Activated CD4-positive, alpha-beta T cell treated with anti-CD3 and anti-CD28 coated beads, Interleukin-2, Interleukin-4, amounts not matched to agents 100 ng/mL and 50 ng/mL, durations not matched to agents 16 hours and 8 hours (primary cell): Measurements from ENCODE around the gene GPC5.
"Not testable (repeated sequence)": the region's sequence is repeated elsewhere in the genome, so short reads cannot be mapped to it uniquely, and the experiment has no call there.

Experiments used
- DNase-seq: peaks from one replicate; pipeline ENCODE4 v3.0.0-alpha.2; 2020; ENCODE audit warnings: low spot score

Gene GPC5

DNA sequence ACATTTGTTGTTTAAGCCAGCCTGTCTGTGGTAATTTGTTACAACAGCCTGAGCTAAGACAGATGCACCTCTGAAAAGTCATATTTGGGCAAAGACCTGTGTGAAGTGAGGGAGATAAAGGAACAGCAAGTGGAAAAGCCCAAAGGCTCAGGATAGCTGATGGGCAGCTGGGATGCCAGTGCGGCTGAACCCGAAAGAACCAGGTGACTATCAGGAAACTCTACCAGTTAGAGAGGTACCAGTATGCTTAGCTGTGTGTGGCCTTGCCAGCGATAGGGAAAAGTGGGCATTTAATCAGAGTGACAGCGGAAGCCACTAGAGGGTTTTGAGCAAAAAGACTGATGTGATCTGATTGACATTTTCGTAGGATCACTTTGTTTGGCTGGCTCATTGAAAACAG, 1063.4 kb downstream of the GPC5 start:
- no peak for DNase-seq

DNA sequence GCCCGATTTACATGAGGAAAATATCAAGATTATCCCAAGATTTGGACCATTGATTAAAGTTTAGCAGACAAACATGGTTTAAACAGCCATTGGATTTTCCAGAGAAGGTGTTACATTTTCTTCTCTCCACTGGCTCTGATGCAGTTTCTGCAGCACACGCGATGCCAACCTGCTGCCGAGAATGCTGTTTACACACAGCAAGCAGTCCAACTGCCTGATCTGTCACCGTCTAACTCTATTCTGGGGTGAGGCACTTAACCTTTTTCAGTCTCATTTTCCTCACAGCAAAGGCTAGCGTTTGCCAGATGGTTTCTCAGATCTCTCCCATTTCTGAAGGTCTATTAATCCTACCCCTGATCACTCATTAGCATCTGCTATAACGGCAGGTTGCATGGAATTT, 1064.7 kb downstream of the GPC5 start:
- DNase-seq, result no peak

DNA sequence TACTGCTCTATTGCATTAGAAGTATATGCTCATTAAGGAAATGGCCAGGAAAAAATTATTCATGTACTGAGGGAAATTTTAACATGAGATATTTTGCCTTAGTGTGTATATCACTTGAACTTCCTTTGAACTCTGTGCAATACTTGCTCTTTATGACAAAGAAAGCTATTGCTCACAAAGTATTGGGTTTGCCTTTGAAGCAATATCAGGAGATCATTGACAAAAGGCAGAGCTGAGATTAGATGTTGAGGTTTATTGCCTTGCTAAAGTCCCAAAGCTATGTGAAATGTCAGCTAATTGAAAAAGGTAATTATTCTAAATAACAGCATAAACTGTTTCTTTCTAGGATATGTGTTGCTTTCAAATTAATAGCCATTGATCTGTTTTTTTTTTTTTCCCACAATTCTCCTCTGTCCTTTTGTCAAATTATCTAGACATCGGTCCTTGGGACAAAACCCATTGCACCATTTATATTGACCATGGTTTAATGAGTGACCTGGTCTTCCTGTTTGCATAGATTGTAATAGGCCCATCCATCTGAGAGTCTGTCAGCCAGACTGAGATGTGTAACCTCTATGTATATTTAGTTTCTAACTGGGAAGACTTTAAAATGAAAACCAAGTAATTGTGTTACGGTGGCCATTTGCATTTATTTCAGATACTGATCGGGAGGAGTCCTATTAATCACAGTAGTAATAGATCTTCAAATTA, 1075.5 kb downstream of the GPC5 start:
- no peak for DNase-seq

DNA sequence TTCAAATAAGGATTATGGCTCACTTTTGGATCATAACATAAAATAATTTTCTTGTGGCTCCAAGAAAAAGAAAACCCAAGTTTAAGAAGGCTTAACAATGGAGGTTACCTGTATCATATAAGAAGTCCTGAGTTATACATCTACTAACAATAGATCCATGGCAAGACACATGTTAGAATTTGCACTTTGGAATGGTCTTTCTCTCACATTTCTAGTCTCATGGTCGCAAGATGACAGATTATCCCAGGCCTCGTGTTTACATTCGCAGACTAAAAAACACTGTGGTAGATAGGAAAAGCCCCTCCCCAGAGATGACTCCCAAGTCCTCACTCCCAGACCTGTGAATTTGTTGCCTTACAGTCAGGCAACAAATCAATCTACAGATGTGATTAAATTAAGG, 1082.0 kb downstream of the GPC5 start:
- DNase-seq, result no peak

DNA sequence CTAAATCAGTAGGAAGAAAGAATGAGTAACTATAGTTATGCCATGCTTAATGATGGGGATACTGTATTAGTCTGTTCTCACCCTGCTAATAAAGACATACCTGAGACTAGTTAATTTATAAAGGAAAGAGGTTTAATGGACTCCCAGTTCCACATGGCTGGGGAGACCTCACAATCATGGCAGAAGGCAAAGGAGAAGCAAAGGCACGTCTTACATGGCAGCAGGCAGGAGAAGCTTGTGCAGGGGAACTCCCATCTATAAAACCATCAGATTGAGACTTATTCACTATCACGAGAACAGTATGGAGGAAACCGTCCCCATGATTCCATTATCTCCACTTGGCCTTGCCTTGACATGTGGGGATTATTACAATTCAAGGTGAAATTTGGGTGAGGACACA, 1084.4 kb downstream of the GPC5 start:
- not testable (repeated sequence) for DNase-seq

DNA sequence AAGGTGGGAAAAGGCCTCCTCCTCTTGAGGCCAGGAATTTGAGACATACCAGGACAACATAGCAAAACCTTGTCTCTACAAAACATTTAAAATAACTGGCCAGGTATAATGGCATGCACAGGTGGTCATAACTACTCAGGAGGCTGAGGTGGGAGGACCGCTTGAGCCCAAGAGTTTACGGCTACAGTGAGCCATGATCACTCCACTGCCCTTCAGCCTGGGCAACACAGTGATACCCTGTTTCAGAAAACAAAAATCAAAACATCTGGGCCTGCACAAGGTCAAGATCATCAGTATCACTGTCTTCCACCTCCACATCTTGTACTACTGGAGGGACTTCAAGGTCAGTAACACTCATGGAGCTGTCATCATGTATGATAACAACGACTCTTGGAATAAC, 1085.5 kb downstream of the GPC5 start:
- no peak for DNase-seq

DNA sequence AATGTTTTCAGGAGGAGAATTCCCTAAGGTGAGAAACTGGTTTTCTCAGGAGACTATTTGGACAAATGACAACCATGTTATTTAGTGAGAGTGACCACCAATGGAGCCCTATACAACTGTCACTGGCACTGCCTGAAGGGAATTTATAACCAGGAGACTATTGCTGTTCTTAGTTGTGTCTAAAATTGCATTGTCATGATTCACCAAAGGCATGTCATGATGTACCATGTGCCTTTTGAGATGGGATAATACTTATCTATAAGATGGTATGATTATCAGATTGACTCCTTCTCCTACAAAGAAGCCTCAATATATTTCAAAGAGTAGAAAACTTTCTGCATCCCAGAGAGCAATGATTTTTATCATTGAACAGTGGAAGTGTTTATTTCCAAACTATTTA, 1088.8 kb downstream of the GPC5 start:
- DNase-seq, result no peak

DNA sequence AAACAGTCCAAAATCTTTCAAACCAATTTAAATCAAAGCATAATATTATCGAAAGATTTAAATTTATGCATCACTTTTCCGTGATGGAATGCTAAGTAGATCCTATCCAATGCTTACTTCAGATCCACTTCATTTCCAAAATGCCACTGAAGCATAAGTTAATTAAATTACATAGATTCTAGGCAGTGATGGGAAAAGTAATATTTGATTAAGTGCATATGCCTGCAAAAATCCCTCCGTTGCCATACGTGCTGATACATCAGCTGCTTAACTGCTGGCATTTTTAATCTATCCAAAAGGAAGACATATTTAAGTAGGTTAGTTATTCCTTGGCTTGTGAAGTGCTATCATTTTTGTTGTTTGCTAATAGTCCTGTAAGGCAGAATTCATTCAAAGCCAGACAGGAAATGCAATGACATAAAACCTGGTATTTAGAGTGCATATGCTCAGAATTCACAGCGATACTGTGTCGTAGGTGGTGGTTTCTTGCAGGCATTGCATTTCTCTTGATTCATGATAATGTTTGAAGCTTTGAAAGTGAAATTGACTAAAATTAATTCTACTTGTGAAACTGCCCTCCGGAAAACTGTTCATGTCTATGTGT, 1089.9 kb downstream of the GPC5 start:
- no peak for DNase-seq

DNA sequence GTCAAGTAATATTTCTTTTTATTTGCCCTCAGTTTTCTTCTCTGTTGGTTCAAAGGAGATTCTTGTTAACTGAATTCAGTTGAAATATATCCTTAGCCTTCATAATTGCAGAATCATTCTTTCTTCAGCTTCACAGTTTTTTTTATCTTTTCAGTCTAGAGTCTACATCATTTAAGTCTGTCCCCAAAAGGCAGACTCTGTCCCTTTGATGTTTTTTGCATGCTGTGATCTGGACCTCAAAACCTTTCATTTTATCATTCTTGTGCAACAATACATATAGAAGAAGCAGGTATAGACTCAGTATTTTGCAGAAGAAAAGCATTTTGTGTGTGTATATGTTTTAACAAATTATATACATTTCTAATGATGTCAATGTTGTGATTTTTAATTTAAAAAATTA, 1093.4 kb downstream of the GPC5 start:
- DNase-seq, result no peak

DNA sequence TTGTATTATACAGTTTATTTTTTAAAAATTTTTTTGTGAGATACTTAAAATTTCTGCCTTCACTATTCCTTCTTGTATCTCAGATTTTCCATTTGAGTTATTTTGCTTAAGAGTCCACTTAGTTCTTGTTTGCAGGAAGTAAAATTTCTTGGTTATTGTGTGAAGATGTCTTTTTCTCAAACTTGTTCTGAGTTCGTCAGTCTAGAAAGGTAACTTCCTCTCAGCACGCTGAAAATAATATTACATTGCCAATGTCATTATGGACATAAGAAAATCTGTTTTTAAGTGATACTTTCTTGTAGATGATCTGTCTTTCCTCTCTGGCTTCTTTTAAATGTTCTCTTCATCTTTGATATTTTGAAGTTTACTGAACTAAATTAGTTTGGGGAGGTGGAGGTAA, 1096.5 kb downstream of the GPC5 start:
- no peak for DNase-seq

DNA sequence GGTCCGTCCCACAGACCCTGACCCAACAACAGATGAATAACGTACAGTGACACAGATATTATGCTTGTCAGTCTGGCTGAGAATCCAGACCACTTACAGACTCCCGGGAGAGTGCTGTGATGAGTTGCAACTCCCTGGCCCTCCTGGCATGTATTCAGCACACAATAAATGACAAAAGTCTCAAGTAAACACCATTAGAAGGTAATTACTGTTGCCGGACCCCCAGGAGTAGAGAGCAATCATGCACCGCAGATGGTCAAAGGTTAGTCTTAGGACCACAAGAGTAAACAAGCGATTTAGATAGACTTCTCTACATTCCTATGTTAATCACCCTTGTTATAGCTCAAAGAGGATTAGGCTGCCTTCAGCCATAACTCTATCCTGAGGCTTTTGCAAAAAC, 1101.8 kb downstream of the GPC5 start:
- no peak for DNase-seq

DNA sequence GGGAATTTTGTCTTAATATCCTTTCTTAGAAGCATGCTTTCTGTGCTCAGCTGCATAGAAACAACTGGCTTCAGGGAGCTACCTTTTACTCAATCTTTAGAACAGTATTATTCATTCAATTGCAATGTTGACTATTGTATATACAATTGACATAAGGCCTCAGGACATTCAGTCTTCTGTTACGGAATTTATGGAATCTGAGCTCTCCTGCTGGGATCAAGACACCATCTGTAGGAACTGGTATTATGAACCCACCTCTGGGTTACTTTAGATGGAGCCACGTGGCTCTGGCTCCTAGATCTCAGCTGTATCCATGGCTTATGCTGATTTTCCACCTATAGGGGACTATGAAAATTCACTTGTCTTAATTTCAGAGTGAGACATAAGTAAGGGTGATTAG, 1112.0 kb downstream of the GPC5 start:
- DNase-seq, result no peak

DNA sequence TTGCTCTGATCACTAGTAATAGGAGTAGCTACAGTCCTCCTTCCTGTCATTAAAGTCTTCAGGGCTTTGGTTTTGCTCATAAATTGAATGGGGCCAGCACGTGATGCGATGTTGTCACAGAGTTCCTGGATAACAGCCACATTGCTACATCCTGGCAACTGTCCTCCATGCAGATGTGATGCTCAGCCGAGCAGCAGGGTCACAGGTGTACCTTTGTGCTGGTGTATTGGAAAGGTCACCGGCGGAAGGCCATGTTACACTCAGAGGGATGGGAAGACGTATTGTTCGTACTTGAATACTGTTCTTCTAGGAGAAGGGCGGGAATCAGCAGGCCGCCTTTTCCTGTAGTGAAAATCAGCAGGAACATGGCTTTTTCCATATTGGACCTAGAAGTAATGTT, 1114.4 kb downstream of the GPC5 start:
- no peak for DNase-seq

DNA sequence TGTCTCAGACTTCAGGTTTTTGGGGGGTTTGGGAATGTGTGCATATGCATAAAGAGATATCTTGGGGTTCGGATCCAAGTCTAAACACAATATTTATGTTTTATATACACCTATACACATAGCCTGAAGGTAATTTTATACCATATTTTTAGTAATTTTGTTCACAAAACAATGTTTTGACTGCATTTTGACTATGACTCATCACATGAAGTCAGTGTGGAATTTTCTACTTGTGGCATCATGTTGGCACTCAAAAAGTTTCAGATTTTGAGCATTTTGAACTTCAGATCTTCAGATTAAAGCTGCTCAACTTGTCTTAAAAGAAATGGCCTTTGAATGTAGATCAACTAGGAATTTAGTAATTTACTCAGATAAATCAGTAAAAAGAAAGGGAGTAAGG, 1115.3 kb downstream of the GPC5 start:
- no peak for DNase-seq

DNA sequence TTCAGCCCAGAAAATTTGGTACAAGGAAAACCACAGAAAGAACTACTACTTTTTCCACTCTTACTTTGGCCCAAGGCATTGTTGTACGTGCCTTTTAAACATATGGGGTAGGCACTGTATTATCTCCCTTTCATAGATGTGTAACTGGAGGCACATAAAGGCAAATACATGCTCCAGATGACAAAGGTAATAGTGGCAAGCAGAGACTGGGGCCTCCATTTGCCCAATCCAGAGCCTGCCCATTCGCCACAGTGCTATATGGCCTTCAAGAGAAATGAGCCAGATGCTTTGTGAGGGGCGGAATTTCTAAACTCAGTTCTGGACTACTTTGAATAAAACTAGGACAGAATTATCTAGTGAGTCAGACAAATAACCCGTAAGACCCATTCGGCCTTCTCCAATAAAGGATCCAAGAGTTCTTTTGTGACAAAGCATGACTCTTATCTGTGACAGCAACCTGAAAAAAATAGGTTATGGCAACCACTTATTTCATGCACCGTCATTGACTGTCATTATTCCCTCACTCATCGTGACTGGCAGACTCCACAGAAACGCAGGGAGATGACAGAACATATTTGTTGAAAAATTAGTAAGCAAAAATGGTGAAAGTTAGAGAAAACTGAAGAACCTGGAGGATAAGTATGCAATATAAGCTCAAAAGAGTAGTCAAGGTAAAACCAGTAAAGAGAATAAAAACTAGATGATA, 1116.2 kb downstream of the GPC5 start:
- no peak for DNase-seq

DNA sequence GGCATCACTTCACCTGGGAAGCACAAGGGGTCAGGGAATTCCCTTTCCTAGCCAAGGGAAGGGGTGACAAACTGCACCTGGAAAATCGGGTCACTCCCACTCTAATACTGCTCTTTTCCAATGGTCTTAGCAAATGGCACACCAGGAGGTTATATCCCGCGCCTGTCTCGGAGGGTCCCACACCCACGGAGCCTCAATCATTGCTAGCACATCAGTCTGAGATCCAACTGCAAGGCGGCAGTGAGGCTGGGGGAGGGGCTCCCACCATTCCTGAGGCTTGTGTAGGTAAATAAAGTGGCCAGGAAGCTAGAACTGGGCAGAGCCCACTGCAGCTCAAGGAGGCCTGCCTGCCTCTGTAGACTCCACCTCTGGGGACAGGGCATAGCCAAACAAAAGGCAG, 1118.5 kb downstream of the GPC5 start:
- DNase-seq, result not testable (repeated sequence)

DNA sequence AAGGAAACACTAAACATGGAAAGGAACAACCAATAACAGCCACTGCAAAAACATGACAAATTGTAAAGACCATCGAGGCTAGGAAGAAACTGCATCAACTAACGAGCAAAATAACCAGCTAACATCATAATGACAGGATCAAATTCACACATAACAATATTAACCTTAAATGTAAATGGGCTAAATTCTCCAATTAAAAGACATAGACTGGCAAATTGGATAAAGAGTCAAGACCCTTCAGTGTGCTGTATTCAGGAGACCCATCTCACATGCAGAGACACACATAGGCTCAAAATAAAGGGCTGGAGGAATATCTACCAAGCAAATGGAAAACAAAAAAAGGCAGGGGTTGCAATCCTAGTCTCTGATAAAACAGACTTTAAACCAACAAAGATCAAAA, 1120.2 kb downstream of the GPC5 start:
- DNase-seq, result not testable (repeated sequence)

DNA sequence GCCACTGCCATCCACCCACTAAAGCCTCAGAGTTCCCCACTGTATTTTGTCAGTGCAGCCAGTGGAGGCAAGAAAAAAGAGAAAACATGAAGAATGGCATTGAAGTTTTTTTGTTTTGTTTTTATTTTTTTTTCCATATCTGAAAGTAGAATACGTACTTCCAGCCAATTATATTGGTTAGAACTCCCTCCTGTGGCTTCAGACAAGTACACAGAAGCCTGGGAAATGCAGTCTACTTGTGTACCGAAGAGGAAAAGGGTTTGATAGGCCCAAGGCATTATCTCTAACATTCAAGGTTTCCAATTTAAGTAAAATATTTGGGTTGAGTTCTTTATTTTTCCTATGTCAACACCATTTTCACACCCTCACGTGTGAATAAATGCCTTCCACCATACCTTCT, 1131.9 kb downstream of the GPC5 start:
- DNase-seq, result no peak

DNA sequence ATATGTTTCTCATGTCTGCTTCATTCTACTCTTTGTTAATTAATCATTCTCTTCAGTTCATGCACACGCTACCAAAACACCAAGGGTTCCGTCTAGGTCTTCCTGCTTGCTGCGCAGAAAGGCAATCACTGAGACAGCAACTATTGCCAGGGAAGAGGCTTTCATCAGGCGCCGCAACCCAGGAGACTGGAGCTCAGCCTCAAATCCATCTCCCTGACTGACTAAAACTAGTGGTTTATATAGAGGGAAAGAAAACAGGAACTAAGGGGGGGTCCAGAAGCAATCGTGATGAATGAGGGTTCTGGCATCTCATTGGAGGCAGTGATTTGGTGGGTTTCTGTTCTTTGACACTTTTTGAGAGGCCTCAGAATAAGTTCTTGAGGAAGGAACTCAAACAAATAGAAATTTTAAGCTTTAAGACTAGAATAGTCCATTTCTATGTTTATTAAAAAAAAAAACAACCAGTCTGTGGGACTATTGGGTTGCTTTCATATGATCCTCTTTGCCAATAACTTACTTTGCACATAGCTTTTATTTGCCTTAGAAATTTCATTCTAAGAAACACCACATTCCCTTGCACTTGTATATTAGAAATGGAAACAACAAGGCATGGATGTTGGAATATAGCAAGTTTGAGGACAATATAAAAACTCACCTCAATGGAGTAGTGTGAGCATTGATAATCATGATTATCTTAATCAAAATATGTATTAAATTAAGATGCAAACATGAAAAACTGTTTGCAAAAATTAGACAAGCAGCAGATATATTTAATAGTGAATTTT, 1137.0 kb downstream of the GPC5 start:
- no peak for DNase-seq

DNA sequence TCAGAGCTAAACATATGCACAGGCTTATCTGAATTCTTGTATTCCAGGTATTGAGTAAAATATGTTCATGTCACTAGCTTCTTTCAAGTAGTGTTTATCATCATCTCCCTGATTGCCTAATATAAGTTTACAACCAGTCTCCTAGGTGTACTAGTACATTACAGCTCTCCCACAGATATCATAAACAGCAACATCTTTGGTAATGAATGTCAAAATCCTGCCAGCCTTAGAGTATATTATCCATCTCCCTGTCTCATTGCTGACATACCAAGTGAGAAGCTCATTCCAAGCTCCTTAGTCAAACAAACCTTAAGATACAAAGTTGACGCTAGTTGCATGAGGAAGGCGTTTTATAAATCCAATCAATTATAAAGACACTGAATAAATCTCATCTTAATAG, 1139.0 kb downstream of the GPC5 start:
- DNase-seq, result no peak

DNA sequence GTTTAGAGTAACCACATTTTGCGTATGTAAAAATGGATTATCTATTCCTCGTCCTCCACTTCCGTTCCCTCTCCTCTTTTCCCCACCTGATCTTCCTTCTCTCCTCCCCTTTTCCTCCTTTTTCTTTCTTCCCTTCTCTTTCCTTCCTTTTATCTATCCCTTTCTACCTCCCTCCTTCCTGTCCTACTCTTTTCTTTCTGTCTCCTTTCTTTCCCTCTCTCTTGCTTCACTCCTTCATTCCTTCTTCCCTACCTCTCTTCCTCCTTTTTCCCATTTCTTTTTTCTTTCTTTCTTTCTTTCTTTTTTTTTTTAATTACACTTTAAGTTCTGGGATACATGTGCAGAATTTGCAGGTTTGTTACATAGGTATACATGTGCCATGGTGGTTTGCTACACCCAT, 1139.7 kb downstream of the GPC5 start:
- DNase-seq, result no peak

DNA sequence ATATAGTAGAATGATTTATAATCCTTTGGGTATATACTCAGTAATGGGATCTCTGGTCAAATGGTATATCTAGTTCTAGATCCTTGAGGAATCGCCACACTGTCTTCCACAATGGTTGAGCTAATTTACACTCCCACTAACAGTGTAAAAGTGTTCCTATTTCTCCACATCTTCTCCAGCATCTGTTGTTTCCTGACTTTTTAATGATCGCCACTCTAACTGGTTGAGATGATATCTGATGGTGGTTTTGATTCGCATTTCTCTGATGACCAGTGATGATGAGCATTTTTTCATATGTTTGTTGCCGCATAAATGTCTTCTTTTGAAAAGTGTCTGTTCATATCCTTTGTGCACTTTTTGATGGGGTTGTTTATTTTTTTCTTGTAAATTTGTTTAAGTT, 1140.7 kb downstream of the GPC5 start:
- DNase-seq, result not testable (repeated sequence)

DNA sequence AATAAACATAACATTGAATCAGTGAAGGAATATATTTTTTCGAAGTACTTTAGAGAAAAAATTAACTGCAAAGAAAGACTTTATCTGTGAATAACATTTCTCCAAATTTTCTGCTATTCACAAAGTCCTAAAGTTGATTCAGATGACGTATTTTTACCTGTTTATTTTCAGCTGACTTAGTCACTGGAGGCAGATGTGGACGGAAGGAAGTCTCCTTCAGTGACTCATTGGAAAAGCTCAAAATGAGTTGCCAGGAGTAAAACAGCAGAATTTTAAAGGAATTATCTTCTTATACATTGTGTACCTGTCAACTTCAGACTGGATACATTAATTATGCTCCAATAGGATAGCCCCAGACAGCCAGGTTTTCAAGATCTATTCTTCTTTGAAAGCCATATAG, 1148.8 kb downstream of the GPC5 start:
- DNase-seq, result no peak
